NCI-H748 treated with DMSO at 0.1 percent for 48 hours (cell line): ENCODE data around the gene TCF3.

Source experiments
- DNase-seq: peaks from one replicate; lab custom pipeline; 2025; lab: John Stamatoyannopoulos, UW

The TCF3 gene

DNA sequence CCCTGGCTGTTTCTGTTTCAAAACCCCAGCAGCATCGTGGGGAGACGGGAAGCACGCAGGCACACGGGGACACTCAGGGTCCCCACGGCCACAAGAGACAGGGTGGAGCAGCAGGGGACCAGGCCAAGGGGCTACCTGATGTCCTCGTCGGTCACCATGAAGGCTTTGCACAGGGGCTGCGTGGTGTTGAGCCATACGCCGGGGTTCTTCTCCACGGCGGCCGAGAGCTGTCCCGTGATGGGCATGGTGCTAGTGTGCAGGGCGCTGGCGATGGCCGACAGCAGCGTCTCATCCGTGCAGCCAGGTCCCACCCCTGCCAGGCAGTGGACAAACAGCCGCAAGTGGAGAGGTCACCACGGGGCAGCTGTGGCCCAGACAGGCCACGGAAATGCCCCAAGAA lies 71.5 kb downstream of the TCF3 start:
- no peak for DNase-seq

DNA sequence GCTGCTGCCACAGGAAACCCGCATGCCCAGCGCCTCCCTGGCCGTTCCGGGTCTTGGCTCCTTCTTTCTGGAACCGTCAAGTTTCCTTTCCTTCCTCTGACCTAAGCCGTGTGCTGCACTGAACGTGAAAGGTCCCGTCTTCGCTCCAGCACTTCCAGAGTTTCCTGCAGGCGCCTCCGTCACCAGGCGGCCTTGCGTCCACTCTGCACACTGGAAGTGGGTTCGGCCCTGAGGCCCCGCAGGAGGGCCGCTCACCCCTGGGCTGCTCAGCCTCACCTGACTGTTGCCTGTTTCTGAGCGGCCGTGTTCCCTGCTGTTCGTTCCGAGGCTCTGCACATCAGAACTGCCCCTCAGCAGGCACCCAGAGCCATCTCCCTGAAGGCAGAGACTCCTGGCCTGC lies 72.0 kb downstream of the TCF3 start:
- no peak for DNase-seq

GRCh38 chr19:1579222-1579621 lies 73.2 kb downstream of the TCF3 start:
- no peak for DNase-seq

DNA sequence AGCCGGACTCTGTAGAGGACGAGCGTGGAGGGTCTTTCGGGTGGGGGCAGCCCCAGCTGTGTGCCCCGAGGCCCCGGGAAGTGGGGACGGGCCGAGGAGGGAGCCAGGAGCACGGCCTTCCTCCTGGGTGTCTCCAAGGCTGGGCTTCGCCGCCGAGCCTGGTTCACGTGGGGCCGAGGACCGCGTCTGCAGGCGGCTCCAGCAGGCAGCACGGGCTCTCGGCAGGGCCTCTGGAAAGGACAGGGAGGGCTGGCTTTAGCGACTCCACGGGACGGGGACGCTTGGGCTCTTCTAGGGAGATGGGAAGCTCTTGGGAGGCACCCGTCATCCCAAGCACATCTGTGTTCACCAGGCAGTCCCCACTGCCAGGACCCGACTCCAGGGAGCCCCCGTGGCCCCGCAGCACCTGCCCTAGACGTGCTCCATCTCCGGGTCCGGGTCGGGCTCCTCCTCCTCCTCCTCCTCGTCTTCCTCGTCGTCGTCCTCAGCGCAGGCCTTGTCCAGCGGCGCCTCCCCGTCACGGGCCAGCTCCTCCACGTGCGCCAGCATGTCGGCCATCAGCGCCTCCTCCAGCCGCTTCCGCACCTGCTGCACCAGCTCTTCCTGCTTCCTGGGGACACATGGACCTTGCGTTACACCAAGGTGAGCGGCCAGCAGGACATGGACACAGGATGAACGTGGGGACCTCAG lies 74.3 kb downstream of the TCF3 start:
- no peak for DNase-seq

DNA sequence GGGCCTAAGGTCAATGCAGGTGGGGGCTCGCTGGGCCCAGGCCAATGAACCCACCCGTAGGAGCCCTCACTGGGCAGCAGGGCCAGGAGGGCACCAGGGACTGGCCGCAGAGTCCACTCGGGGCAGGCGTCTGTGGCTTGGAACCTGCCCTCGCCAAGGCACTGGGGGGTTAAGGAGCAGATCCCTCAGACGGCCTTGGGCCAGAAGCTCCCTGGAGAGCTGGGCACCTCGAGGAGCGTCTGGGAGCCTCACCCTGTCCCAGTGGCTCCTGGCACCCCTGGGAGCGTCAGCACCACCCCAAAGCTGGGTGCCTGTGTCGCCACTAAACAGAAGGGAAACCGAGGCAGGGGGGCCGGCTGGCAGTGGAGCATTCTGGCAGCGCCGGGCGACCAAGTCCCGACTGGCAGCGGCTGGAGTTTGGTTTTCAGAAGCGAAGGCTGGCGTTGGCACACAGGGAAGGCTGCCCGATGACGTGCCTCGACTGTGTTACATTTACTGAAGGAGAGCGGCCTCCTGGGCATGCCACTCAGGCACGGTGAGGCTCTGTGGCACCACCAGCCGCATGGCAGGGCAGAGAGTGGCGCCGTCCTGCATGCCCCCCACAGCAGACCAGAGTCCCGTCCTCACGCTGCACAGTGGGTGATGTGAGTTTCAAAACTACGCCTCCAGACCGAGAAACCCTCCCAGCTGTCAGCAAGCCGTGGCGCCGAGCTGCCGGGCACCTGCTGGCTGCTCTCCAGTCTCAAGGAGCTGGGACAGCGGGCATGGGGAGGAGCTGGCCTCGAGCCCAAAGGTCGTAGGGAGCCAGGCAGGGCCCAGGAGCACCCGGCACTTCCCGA lies 75.1 kb downstream of the TCF3 start:
- DNase-seq, result no peak

DNA sequence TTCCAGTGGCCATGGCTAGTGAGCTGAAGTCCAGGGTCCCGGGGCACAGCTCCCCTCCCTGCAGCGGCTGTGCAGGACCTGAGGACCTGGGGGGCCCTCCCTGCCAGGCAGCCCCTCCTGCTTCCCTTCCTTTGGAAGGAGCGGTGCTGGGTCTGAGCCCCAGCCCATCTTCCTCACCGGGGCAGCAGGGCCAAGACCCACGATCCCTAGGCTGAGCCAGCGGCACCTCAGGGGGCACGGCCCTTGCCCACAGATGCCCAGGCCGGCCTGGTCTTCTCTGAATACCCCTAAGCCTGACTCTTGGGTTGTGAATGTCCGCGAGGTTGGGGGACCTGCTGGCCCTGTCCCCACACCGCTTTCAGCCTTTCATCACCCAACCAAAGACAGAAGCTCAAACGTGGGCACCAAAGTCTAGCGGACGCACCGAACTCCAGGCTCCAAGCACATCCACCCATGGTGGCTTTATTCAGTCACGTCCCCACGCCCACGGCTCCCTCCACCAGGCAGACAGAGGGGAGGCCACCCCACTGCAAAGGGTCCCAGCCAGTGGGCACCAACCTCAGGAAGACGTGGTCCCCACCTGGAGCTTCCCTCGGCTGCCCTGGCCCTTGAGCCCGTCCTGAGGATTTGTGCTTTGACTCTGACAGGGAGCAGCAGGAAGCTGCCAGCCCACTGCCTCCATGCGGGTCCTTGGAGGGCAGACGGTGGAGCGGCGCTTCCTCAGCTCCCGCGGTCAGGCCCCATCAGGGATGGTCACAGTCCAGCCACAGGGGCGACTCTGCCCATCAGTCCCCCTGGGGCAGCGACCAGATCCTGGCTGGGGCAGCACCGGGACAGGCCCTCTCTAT lies 75.9 kb downstream of the TCF3 start:
- DNase-seq, result no peak

DNA sequence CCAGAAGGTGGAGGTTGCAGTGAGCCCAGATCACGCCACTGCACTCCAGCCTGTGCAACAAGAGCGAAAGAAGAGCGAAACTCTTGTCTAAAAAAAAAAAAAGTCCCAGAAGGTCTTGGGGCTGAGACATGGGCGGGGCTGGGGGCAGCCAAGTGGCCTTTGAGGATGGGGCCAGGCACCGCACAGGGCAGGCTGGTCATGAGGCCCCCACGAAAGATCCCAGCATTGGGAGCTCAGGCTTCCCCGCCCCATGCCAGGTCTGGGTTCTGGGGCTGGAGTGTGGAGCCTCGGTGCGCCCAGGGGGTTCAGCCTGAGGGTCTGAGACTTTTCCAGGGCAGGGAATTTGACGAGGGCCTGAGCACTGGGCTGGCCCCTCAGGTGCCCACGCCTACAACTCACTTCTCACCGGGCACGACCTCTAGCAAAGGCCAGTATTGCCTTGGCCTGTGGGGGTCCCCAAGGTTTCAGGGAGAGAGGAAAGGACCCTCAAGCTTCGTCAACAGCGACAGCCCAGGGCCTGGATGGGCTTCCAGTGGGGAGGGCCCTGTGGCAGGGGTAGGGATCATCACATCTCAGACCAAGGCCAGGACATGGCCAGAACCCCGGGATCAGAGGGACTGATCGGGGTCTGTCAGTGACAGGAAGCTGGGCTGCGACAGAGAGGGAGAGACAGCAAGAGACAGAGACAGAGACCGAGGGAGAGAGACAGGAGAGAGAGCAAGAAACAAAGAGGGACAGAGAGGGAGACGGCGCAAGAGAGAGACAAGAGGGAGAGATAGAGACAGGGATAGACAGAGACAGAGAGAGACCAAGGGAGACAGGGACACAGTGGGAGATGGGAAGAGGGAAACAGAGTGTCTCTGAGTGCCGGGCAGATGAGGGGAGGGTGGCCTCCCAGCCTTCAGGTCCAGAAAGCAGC lies 76.8 kb downstream of the TCF3 start:
- DNase-seq, result no peak

DNA sequence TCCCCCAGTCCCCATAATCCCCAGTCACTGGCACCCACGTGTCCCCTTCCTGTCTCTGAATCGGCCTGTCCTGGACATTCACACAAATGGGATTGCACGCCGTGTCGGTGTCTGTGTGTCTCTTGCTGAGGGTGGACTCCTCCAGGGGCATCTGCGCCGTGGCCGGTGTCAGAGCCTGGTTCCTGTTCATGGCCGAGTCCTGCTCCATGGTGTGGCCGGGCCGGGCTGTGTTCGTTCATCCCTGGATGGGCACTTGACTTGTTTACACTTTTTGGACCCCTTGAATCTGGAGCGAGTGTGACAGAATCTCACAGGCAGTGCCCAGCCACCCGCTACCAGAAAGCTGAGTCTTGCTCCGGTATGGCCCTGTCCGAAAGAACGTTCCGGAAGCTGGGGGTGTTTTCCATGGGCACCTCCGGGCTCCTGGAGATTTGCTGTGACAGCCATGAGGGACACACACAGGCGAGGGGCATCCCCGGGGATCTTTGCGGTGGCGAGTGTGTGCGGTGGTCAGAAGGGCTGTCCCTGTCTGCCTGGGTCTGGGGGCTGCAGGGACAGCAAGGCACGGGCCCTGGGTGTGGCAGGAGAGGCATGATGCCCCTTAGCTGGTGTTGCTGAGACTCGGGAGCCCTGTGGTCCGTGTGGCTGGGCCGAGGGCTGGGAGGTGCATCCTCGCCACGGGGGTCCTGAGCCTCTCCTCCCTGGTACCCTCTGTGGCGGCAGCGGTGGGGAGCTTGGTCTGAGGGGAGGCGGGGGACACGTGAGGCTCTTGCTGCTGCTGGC lies 77.9 kb downstream of the TCF3 start:
- no peak for DNase-seq

- no peak for DNase-seq
Measured at GRCh38 chr19:1572795-1573194, 79.6 kb downstream of the TCF3 start.

DNA sequence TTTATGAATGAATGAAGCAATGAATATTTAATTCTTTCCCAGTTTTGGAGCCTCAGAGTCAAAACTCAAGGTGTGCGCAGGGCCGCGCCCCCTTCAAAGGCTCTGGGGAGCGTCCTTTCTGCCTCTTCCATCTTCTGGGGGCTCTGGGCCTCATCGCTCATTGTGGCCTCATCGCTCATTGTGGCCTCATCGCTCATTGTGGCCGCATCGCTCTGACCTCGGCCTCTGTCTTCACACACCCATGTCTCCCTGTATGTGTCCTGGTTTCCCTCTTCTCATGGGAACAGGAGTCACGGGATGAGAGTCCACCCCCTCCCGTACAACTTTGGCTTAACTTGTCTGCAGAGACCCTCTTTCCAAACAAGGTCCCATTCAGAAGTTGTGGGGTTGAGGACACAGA lies 81.1 kb downstream of the TCF3 start:
- no peak for DNase-seq

DNA sequence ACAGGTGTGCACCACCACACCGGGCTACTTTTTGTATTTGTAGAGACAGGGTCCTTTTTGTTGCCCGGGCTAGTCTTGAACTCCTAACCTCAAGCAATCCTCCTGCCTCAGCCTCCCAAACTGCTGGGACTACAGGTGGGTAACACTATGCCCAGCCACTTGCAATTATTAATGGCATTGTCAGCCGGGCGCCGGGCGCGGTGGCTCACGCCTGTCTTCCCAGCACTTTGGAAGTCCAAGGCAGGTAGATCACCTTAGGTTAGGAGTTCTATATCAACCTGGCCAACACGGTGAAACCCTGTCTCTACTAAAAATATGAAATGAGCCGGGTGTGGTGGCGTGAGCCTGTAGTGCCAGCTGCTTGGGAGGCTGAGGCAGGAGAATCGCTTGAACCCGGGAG lies 81.6 kb downstream of the TCF3 start:
- DNase-seq, result no peak

GRCh38 chr19:1569997-1570396 lies 82.4 kb downstream of the TCF3 start:
- DNase-seq, result no peak

DNA sequence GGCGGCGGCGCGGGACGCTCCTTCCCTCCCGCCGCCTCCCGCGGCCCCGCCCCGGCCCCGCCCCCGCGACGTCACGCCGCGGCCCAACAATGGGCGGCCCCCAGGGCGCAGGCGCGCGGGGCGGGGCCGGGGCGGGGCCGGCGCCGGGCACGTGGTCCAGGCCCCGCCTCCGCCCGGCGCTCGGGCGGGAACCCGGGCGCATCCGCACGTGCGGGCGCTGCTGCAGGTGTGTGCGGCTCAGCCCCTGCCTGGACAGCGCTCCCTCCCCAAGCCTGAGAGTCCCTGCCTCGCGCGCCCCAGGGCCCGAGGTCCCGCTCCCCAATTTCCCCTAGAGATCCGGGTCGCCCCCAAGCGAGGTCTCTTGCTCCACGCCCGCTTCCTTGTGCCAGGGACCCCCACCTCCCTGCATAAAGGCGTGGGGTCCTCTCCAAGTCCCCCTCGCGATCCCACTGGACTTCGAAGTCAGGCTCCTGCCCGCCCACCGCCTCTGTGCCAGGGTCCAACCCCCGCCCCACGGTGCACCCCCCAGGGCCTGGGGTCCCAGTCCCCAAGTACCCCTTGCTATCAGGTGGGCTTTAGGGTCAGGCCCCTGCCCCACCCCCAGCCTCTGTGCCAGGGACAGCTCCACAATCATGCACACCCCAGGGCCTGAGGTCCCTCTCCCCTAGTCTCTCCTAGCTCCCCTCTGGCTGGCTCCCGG lies 83.9 kb downstream of the TCF3 start, which contains the start of gene MEX3D:
Gene MEX3D, minus strand, starts transcription at position 6 of the 700 bp plus-strand sequence. CDS start 267 bp downstream, outside the sequence.
- peak; percentile 12 for DNase-seq

- no peak for DNase-seq
Measured at GRCh38 chr19:1567848-1568227, 84.6 kb downstream of the TCF3 start.

DNA sequence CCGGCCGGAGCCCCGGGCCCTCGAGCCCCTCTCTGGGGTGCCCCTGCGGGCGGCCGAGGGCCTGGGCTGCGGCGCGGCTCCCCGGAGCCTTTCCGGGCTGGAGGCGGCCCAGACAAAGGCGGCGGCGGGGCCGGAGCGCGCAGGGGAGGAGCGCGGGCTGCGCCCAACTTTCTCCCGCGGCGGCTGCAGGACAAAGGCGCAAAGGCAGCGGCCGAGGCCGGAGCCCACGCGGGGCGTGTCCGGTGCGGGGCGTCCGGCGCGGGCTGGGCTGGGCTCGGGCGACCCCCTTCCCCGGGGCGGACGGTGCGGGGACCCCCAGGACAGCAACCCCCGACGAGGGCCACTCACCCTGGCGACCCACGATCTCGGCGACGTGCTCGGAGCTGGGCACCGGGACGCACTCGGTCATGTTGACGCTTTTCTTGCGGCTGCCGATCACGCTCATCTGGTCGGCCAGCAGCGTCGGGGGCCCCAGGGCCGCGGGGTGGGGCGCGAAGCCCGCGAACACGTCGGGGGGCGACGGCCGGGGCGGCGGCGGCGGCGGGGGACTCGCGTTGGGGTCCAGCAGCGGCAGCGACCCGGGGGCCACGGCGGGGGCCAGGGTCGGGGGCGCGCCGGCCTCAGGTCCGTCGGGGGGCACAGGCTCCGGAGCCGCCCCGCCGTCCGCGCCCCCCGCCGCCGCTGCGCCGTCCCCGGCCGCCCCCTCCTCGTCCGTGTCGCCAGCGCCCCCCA lies 85.1 kb downstream of the TCF3 start:
- no peak for DNase-seq

- peak; percentile 48 for DNase-seq
Measured at GRCh38 chr19:1566392-1567115, 85.9 kb downstream of the TCF3 start.

DNA sequence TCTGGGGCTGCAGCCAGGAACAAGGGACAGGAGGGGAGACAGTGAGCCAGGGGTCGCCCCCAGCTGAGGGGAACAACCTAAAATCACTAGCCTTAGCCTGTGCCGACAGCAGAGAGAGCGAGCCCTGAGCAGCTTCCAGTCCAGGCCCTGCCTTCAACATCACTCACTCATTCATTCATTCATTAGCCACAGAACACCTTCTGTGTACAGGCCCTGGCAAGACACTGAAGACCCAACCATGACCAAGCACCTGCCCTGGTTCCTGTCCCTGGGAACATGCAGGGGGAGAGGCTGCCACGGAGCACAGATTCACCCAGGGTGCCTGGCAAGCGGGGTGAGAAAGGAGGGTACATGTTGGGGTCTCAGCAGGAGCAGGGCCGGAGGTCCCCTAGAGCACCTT lies 89.2 kb downstream of the TCF3 start:
- DNase-seq, result no peak

DNA sequence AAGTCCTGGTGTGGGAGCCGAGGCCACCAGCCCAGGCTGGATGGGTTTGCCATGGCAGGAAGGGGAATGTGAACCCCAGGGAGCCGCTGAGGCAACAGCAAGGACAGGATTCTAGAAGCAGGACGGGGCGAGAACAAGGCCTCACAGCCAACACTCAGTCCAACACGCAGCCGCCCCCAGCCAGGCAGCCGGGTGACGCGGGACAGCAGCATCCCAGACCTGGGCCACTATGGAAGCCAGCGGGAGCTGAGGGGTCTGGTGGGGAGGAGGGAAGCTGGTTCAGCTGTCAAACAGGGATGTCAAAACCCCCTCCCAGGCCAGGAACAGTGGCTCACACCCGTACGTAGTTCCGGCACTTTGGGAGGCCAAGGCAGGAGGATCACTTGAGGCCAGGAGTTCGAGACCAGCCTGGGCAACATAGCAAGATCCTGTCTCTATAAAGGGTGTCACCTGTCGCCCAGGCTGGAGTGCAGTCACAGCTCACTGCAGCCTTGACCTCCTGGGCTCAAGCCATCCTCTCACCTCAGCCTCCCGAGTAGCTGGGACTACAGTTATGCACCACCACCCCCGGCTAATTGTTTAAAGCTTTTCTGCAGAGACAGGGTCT lies 91.1 kb downstream of the TCF3 start:
- no peak for DNase-seq
